Keratinocyte (primary cell): ENCODE results near the gene PILRB. TPM values are rescaled to one million over a fixed set of nuclear protein-coding genes. Genes with fewer than 3 reads are reported as not detected.

ENCODE experiments used
- DNase-seq: peaks from one replicate; pipeline ENCODE4 v3.0.0-alpha.2; 2011; ENCODE audit warnings: low read depth, missing footprints, low spot score
- FAIRE-seq: peaks from 2 replicates; lab custom pipeline; 2011; peaks lifted over from hg19 to GRCh38; lab: Jason Lieb, UNC
- H2AFZ ChIP-seq: 2 replicates; pipeline ENCODE4 v1.6.0; 2012; ENCODE audit warnings: low read length, control low read depth, inconsistent platforms; ENCODE audit not compliant: control insufficient read depth
- H3K27ac ChIP-seq: 2 replicates; pipeline ENCODE4 v1.5.1; 2011; ENCODE audit warnings: low read length; ENCODE audit not compliant: control insufficient read depth, insufficient read depth
- H3K27me3 ChIP-seq: 3 replicates; pipeline ENCODE4 v1.6.0; 2011; ENCODE audit warnings: low read length; ENCODE audit not compliant: control insufficient read depth, insufficient read depth; ENCODE audit errors: extremely low read depth
- H3K36me3 ChIP-seq, 2 experiments: 2 replicates in 1 of 2; 3 replicates in 1 of 2; pipeline ENCODE4 v1.5.1; 2011; ENCODE audit warnings: low read length in 2 of 2, mild to moderate bottlenecking in 1 of 2; ENCODE audit not compliant: control insufficient read depth in 2 of 2, insufficient read depth in 2 of 2; ENCODE audit errors: extremely low read depth in 1 of 2
- H3K4me1 ChIP-seq: 3 replicates; pipeline ENCODE4 v1.5.1; 2011; ENCODE audit warnings: low read length; ENCODE audit not compliant: control insufficient read depth, insufficient read depth; ENCODE audit errors: extremely low read depth
- H3K4me2 ChIP-seq: 3 replicates; pipeline ENCODE4 v1.6.0; 2011; ENCODE audit warnings: low read depth, low read length; ENCODE audit not compliant: control insufficient read depth, insufficient read depth; ENCODE audit errors: extremely low read depth
- H3K4me3 ChIP-seq, 3 experiments: fragments of 200-600 bp in 1 of 3; sonication (generic) in 1 of 3; 2 replicates in 2 of 3; 3 replicates in 1 of 3; pipeline ENCODE4 v1.5.1; 2011 to 2016; ENCODE audit warnings: low read length in 3 of 3, mild to moderate bottlenecking in 3 of 3, control low read depth in 2 of 3, inconsistent platforms in 1 of 3, low read depth in 1 of 3, mixed read lengths in 1 of 3, mixed run types in 1 of 3, moderate library complexity in 1 of 3; ENCODE audit not compliant: control insufficient read depth in 2 of 3, insufficient read depth in 2 of 3; ENCODE audit errors: extremely low read depth in 1 of 3
- H3K79me2 ChIP-seq: 2 replicates; pipeline ENCODE4 v1.6.0; 2012; ENCODE audit warnings: low read length; ENCODE audit not compliant: control insufficient read depth, insufficient read depth
- H3K9ac ChIP-seq: 3 replicates; pipeline ENCODE4 v1.6.0; 2011; ENCODE audit warnings: low read length; ENCODE audit not compliant: control insufficient read depth, insufficient read depth; ENCODE audit errors: extremely low read depth
- H3K9me1 ChIP-seq: 3 replicates; pipeline ENCODE4 v1.6.0; 2011; ENCODE audit warnings: low read length; ENCODE audit not compliant: control insufficient read depth, insufficient read depth; ENCODE audit errors: extremely low read depth
- H3K9me3 ChIP-seq: 2 replicates; pipeline ENCODE4 v1.5.1; 2012; ENCODE audit warnings: low read depth, low read length; ENCODE audit not compliant: control insufficient read depth
- H4K20me1 ChIP-seq: 3 replicates; pipeline ENCODE4 v1.6.0; 2011; ENCODE audit warnings: low read length; ENCODE audit not compliant: control insufficient read depth, insufficient read depth; ENCODE audit errors: extremely low read depth
- EZH2 ChIP-seq: IDR thresholded peaks from one replicate; pipeline ENCODE4 v1.6.1; 2012; ENCODE audit warnings: inconsistent platforms, mild to moderate bottlenecking, low read length, moderate library complexity
- dilution Hi-C: fragments of 300-500 bp; cut with MboI; formaldehyde crosslinking; loops from one replicate; pipeline ENCODE4 v1.7.0; 2020; ENCODE audit warnings: low sequenced_read_pairs; ENCODE audit not compliant: extremely low pct_ligation_motif_present
- polyA plus RNA-seq, 5 experiments: library from polyadenylated mRNA; depleted of rRNA in 3 of 5; stranded (reverse) in 3 of 5; stranded (forward) in 1 of 5; unstranded in 1 of 5; fragments of >200 nt; gene quantifications; 1 replicate in 1 of 5; 2 replicates in 3 of 5; 3 replicates in 1 of 5; pipeline versions ENCODE4 v1.2.1 to v1.2.3, GENCODE V29; 2011 to 2012; ENCODE audit warnings: missing spikeins in 2 of 5, low read depth in 1 of 5, low replicate concordance in 1 of 5
- TF ChIP-seq, protein P1 (sequence below), 3 experiments: IDR thresholded peaks in 1 of 3; conservative IDR thresholded peaks in 1 of 3; optimal IDR thresholded peaks in 1 of 3; 2 replicates in 2 of 3; 3 replicates in 1 of 3; pipeline versions ENCODE3 to v1.5.1; 2011; ENCODE audit warnings: low read length in 3 of 3, mild to moderate bottlenecking in 3 of 3, moderate library complexity in 2 of 3, control low read depth in 1 of 3, inconsistent platforms in 1 of 3; ENCODE audit not compliant: insufficient read depth in 2 of 3; ENCODE audit errors: extremely low read depth in 1 of 3

Gene PILRB
- polyA plus RNA-seq, 1 donor (not counting 4 experiments of a cell fraction or from before 2014, with no cell fraction given) = 16.5 TPM

- dilution Hi-C loops = no loop called here
These were observed 29.8 kb downstream of the PILRB start for GRCh38 chr7:100387695-100388094.

DNA sequence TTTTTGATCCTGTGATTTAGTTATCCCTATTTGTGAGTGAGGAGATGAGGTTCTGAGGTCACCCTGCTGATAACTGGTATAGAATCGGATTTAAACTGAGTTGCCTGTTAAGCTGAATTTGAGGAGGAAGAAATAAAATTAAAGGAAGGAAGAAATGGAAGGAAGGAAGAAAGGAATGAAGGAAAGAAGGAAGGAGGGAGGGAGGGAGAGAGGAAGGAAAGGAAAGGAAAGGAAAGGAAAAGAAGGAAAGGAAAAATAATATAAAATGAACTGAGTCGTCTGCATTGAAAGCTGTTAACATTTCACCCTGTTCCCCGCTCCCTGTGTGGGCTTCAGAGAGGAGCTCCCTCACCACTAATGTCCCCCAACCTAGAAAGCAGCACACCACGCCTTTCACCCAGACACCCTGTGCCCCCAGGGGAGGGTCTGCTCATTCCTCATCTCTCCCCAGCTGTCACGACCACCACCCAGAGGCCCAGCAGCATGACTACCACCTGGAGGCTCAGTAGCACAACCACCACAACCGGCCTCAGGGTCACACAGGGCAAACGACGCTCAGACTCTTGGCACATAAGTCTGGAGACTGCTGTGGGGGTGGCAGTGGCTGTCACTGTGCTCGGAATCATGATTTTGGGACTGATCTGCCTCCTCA lies 31.6 kb downstream of the PILRB start:
- no peaks in the 10 kb centered on the region for H3K9me3 ChIP-seq
- H3K27me3 ChIP-seq = peaks cover 4% of the 10 kb centered on the region
- H3K4me3 ChIP-seq = no peak overlapping the region
- no peak for DNase-seq
- no peaks in the 10 kb centered on the region for H3K79me2 ChIP-seq
- no peak for FAIRE-seq
- H4K20me1 ChIP-seq = no peaks in the 10 kb centered on the region
- H3K4me1 ChIP-seq = no peaks in the 10 kb centered on the region
- H3K27ac ChIP-seq = no peak overlapping the region
- H3K9me1 ChIP-seq = no peaks in the 10 kb centered on the region
- no peak overlapping the region for H3K4me2 ChIP-seq
- TF ChIP-seq, protein P1, sequence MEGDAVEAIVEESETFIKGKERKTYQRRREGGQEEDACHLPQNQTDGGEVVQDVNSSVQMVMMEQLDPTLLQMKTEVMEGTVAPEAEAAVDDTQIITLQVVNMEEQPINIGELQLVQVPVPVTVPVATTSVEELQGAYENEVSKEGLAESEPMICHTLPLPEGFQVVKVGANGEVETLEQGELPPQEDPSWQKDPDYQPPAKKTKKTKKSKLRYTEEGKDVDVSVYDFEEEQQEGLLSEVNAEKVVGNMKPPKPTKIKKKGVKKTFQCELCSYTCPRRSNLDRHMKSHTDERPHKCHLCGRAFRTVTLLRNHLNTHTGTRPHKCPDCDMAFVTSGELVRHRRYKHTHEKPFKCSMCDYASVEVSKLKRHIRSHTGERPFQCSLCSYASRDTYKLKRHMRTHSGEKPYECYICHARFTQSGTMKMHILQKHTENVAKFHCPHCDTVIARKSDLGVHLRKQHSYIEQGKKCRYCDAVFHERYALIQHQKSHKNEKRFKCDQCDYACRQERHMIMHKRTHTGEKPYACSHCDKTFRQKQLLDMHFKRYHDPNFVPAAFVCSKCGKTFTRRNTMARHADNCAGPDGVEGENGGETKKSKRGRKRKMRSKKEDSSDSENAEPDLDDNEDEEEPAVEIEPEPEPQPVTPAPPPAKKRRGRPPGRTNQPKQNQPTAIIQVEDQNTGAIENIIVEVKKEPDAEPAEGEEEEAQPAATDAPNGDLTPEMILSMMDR (optimal IDR thresholded peaks at IDR 0.05 in 1 of 3, IDR thresholded peaks at IDR 0.05 in 1 of 3, conservative IDR thresholded peaks at IDR 0.05 in 1 of 3; ENCODE audit: extremely low read depth in 1 of 3, insufficient read depth in 2 of 3, low read length in 3 of 3) = no peak
- H3K9ac ChIP-seq = no peak overlapping the region
- no peak overlapping the region for H2AFZ ChIP-seq
- dilution Hi-C loops = no loop called here
- no peaks in the 10 kb centered on the region for H3K36me3 ChIP-seq

More at GRCh38 chr7:100387695-100388094, 29.8 kb downstream of the PILRB start:
- no peak for DNase-seq
- TF ChIP-seq, protein P1 (optimal IDR thresholded peaks at IDR 0.05 in 1 of 3, IDR thresholded peaks at IDR 0.05 in 1 of 3, conservative IDR thresholded peaks at IDR 0.05 in 1 of 3; ENCODE audit: extremely low read depth in 1 of 3, insufficient read depth in 2 of 3, low read length in 3 of 3) = no peak
- TF ChIP-seq EZH2 = no peak
- H3K4me1 ChIP-seq = no peaks in the 10 kb centered on the region
- no peak overlapping the region for H3K27ac ChIP-seq
- no peaks in the 10 kb centered on the region for H4K20me1 ChIP-seq
- no peaks in the 10 kb centered on the region for H3K9me3 ChIP-seq
- no peaks in the 10 kb centered on the region for H3K36me3 ChIP-seq
- no peak overlapping the region for H3K9ac ChIP-seq
- no peak overlapping the region for H3K4me3 ChIP-seq
- H2AFZ ChIP-seq = no peak overlapping the region
- no peaks in the 10 kb centered on the region for H3K9me1 ChIP-seq
- H3K79me2 ChIP-seq = no peaks in the 10 kb centered on the region
- H3K27me3 ChIP-seq = peaks cover 4% of the 10 kb centered on the region
- H3K4me2 ChIP-seq = no peak overlapping the region
- no peak for FAIRE-seq
